Esophagus squamous epithelium (tissue), 5 donors: ENCODE results near the gene GYS1. TPM values are rescaled to one million over a fixed set of nuclear protein-coding genes. Genes with fewer than 3 reads are reported as not detected.
A peak's percentile ranks its signal among the peaks of the same experiment; 100 is the strongest.

Source experiments
- DNase-seq: peaks from one replicate; lab custom pipeline; 2025; lab: John Stamatoyannopoulos, UW
- H3K27ac ChIP-seq, 4 donors: fragments of 200-600 bp; sonication (generic); one replicate each; pipeline ENCODE4 v1.5.1; 2016 to 2019; ENCODE audit warnings: mild to moderate bottlenecking in 1 of 4
- H3K27me3 ChIP-seq, 4 donors: fragments of 200-600 bp; sonication (generic); 1 replicate in 3 of 4; 2 replicates in 1 of 4; pipeline versions ENCODE4 v1.5.1 to v1.6.0; 2017 to 2021; ENCODE audit warnings: antibody characterized with exemption in 1 of 4
- H3K36me3 ChIP-seq, 3 donors: fragments of 200-600 bp; sonication (generic); one replicate each; pipeline ENCODE4 v1.5.1; 2016 to 2019
- H3K4me1 ChIP-seq, 3 donors: fragments of 200-600 bp; sonication (generic); one replicate each; pipeline ENCODE4 v1.5.1; 2017 to 2019
- H3K4me3 ChIP-seq, 4 donors: fragments of 200-600 bp; sonication (generic); 1 replicate in 3 of 4; 2 replicates in 1 of 4; pipeline ENCODE4 v1.5.1; 2016 to 2019; ENCODE audit warnings: mild to moderate bottlenecking in 2 of 4, moderate library complexity in 1 of 4
- H3K9me3 ChIP-seq, 3 donors: fragments of 200-600 bp; sonication (generic); one replicate each; pipeline ENCODE4 v1.5.1; 2016 to 2019
- POLR2A ChIP-seq, 4 donors: fragments of 450-650 bp; IDR thresholded peaks; one replicate each; pipeline ENCODE4 v1.6.1; 2017; ENCODE audit warnings: antibody characterized with exemption in 4 of 4, mild to moderate bottlenecking in 4 of 4, moderate library complexity in 3 of 4
- WGBS, 2 donors: methylation state at CpG; one replicate each; pipeline ENCODE4 v1.1.5; 2018; 5-methylcytosine and 5-hydroxymethylcytosine counted together
- intact Hi-C: fragments of 100-400 bp; cut with DNase I; formaldehyde crosslinking; loops from one replicate; pipeline ENCODE4 v1.15.0; 2022
- total RNA-seq, 4 donors: library from RNA; depleted of rRNA; stranded (reverse); fragments of >200 nt; gene quantifications; one replicate each; pipeline ENCODE4 v1.1.0, GENCODE V29; 2016
- TF ChIP-seq, protein P1 (sequence below), 6 experiments: fragments of 450-650 bp in 4 of 6; fragments of 200-600 bp in 2 of 6; sonication (generic) in 2 of 6; IDR thresholded peaks; one replicate each; pipeline ENCODE4 v1.5.1; 2016 to 2019; ENCODE audit warnings: antibody characterized with exemption in 6 of 6, mild to moderate bottlenecking in 4 of 6, moderate library complexity in 4 of 6
- donor health status: DM: yes; HTN: yes; CAD: no.

The GYS1 gene
- total RNA-seq, 4 donors from 2014 or later, result 30.6 to 47.6 (median 39.5) TPM

DNA sequence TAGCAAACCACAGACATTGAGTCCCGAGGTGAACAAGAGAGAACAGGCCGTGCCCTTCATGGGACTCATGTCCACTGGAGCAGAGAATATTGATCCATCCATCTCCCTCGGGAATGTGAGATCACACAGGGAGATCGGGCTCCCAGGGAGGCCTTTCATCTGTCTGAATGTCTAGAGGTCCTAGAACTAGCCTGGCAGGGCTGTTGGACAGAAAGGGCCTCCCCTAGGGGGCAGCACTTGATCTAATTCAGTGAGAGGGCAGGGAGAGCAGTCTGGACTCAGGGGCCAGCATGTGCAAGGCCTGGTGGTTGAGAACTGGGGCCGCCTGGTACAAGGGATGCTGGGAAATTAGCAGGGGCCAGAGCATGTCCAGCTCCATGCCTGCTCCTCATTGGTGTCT is 4.9 kb upstream of the GYS1 start:
- intact Hi-C loops, result no loop called here
- Histone ChIP-seq H3K27me3 (no peaks in the 10 kb centered on the region), H3K9me3 (no peaks in the 10 kb centered on the region), H3K4me1 (peaks cover 9 to 25% (median 11%) of the 10 kb centered on the region in 3 donors), H3K4me3 (no peak overlapping the region), H3K27ac (no peak overlapping the region), H3K36me3 (peaks cover under 1 to 35% (median 1%) of the 10 kb centered on the region in 3 donors)
- TF ChIP-seq, protein P1, sequence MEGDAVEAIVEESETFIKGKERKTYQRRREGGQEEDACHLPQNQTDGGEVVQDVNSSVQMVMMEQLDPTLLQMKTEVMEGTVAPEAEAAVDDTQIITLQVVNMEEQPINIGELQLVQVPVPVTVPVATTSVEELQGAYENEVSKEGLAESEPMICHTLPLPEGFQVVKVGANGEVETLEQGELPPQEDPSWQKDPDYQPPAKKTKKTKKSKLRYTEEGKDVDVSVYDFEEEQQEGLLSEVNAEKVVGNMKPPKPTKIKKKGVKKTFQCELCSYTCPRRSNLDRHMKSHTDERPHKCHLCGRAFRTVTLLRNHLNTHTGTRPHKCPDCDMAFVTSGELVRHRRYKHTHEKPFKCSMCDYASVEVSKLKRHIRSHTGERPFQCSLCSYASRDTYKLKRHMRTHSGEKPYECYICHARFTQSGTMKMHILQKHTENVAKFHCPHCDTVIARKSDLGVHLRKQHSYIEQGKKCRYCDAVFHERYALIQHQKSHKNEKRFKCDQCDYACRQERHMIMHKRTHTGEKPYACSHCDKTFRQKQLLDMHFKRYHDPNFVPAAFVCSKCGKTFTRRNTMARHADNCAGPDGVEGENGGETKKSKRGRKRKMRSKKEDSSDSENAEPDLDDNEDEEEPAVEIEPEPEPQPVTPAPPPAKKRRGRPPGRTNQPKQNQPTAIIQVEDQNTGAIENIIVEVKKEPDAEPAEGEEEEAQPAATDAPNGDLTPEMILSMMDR (IDR thresholded peaks at IDR 0.05), result peak in 5 of 6 experiments; percentile 18 to 51 (median 30)
- no peak for TF ChIP-seq POLR2A (IDR thresholded peaks at IDR 0.05)
- WGBS, 2 donors, result 30 to 85% methylated on average over 2 to 4 of the region's 5 CpGs
- no peak for DNase-seq

DNA sequence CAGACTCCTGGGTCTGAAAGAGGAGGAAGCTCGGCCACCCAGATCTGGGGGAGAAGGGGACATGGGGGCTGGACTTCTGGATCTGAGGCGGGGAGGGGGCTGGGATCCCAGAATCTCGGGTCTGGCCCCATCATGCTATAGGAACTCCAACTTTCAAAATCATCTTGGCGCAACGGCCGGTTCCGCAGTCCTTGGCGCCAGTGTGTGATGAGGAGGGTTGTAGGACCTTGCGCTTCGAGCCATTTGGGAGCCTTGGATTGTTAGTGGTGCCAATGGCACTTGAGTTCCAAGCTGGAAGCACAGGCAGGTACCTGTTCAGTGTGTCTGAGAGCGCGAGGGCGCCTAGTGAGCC is 902 bp upstream of the GYS1 start:
- peaks cover 0 to 24% (median 2%) of the 10 kb centered on the region in 3 donors for H3K36me3 ChIP-seq
- H3K27me3 ChIP-seq, result no peaks in the 10 kb centered on the region
- no peak for TF ChIP-seq POLR2A (IDR thresholded peaks at IDR 0.05)
- TF ChIP-seq, protein P1 (IDR thresholded peaks at IDR 0.05), result no peak
- intact Hi-C loops, result no loop called here
- no peaks in the 10 kb centered on the region for H3K9me3 ChIP-seq
- 0 to 1% methylated on average over 5 to 11 of the region's 13 CpGs for WGBS, 2 donors
- peak overlapping the region; percentile 90 to 97 (median 97) for H3K27ac ChIP-seq
- no peak for DNase-seq
- H3K4me3 ChIP-seq, result peak overlapping the region; percentile 53 to 83 (median 78)
- H3K4me1 ChIP-seq, result peaks cover 31 to 51% (median 32%) of the 10 kb centered on the region in 3 donors

DNA sequence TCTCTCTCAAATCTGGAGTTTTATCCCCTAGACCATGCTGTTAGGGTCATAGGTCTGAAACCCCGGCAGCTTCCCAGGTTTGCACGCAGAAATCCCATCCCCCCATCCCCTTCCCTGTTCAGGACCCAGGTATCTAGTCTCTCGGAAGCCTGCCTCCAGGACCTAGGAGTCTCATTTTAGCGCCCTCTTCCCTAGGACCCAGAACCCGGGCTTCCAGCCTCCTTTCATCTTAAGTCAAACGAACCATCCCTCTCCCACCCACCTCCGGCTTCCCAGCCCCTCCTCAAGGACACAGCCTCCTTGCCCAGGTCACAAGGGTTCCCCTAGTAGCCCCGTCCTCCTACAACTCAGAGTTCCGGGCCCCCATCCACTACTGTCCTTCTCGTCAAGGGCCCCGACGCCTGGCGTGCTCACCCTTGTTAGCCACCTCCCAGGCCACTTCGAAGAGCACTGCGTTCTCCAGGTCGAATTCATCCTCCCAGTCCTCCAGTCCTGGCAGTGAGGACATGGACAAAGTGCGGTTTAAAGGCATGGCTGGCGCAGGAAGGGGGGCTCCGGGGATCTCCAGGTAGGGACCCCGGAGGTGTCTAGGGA is 431 bp downstream of the GYS1 start:
- Histone ChIP-seq H3K9me3 (no peaks in the 10 kb centered on the region), H3K4me1 (peaks cover 31 to 51% (median 32%) of the 10 kb centered on the region in 3 donors), H3K4me3 (peak overlapping the region; percentile 53 to 83 (median 78)), H3K27me3 (no peaks in the 10 kb centered on the region), H3K27ac (peak overlapping the region; percentile 90 to 97 (median 97)), H3K36me3 (peaks cover 12 to 38% (median 12%) of the 10 kb centered on the region in 3 donors)
- 0 to 3% methylated on average over 5 to 15 of the region's 20 CpGs for WGBS, 2 donors
- DNase-seq, result no peak
- intact Hi-C loops, result no loop called here
- TF ChIP-seq, protein P1 (IDR thresholded peaks at IDR 0.05), result no peak
- TF ChIP-seq POLR2A (IDR thresholded peaks at IDR 0.05), result no peak

DNA sequence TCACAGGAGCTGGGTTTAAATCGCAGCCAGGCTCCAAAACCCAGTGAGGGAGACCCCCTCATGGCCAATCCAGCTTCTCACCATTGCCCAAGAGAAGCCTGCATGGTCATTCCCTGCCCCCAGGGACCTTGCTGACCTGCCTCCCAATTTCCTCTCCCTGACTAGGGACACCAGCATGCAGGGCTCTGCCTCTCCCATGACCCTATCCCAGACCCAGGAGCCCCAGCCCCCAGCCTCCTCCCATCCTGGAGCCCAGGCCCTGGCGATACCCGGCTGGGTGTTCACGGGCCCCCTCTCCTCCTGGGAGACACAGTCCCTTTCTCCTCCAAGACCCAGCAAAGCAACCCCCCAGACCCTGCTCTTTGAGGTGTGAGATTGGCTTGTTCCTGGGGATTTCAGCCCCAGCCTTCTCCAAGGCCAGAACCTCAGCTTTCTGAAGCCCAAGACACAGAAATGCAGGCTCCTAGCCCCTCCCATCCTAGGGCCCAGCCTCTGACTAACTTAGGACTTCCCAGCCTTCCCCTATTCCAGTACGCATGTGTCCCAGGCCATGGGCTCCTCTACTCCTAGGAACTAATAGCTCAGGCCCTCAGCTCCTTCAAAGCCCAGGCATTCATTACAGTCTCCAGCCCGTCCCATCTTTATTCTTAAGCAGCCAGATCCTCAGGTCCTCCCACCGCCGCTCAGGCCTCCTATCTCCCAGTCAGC is 1.1 kb downstream of the GYS1 start:
- TF ChIP-seq, protein P1 (IDR thresholded peaks at IDR 0.05), result peak in 1 of 6 experiments; percentile 9
- peak in 3 of 4 donors; percentile 44 to 70 (median 61) for TF ChIP-seq POLR2A (IDR thresholded peaks at IDR 0.05)
- Histone ChIP-seq H3K36me3 (peaks cover 12 to 44% (median 12%) of the 10 kb centered on the region in 3 donors), H3K4me3 (peak overlapping the region; percentile 53 to 83 (median 78)), H3K27ac (peak overlapping the region; percentile 90 to 97 (median 97)), H3K27me3 (no peaks in the 10 kb centered on the region), H3K4me1 (peaks cover 31 to 51% (median 32%) of the 10 kb centered on the region in 3 donors), H3K9me3 (no peaks in the 10 kb centered on the region)
- intact Hi-C loops, result no loop called here
- 13 to 19% methylated on average over 4 to 7 of the region's 8 CpGs for WGBS, 2 donors
- no peak for DNase-seq
